BJ (cell line): ENCODE results near the gene EWSR1. TPM values are rescaled to one million over a fixed set of nuclear protein-coding genes. Genes with fewer than 3 reads are reported as not detected.

ENCODE experiments used
- CTCF ChIA-PET: fragments of 350-600 bp; formaldehyde crosslinking; extraction: SDS; loops from one replicate; lab custom pipeline; 2021; ENCODE audit warnings: antibody characterized with exemption, inconsistent platforms; lab: Yijun Ruan, JAX
- POLR2A ChIA-PET: fragments of 300-600 bp; sonication (Branson Sonifier 250); formaldehyde crosslinking; extraction: SDS; loops from one replicate; lab custom pipeline; 2021; ENCODE audit warnings: antibody characterized with exemption; lab: Charles Lee
- DNase-seq: peaks from one replicate; pipeline ENCODE4 v3.0.0-alpha.2; 2011; ENCODE audit warnings: low read depth
- H3K27me3 ChIP-seq: 2 replicates; pipeline ENCODE4 v1.6.0; 2011; ENCODE audit warnings: low read length; ENCODE audit not compliant: control insufficient read depth, insufficient read depth
- H3K36me3 ChIP-seq: 2 replicates; pipeline ENCODE4 v1.5.1; 2011; ENCODE audit warnings: low read length; ENCODE audit not compliant: control insufficient read depth, insufficient read depth
- H3K4me3 ChIP-seq: 2 replicates; pipeline ENCODE4 v1.5.1; 2011; ENCODE audit warnings: low read depth, mild to moderate bottlenecking, control low read depth, low read length
- polyA plus RNA-seq: library from polyadenylated mRNA; depleted of rRNA; stranded (reverse); fragments of >200 nt; gene quantifications from 2 replicates; pipeline ENCODE4 v1.2.3, GENCODE V29; 2011
- TF ChIP-seq, protein P1 (sequence below): IDR thresholded peaks from 2 replicates; pipeline ENCODE4 v1.5.1; 2011; ENCODE audit warnings: low read depth, mild to moderate bottlenecking, control low read depth, inconsistent platforms, low read length, moderate library complexity; ENCODE audit not compliant: insufficient read depth

Gene EWSR1
- polyA plus RNA-seq, 1 experiment: 206 TPM

GRCh38 chr22:29253561-29254285 lies 14.3 kb upstream of the EWSR1 start:
- DNase-seq: no peak
- ChIA-PET POLR2A (no interaction called here), CTCF (interaction anchor here (4.1 kb wide), 1 partner anchor 8 kb away, joined by 31 read pairs; no protein-coding TSS in a partner anchor)
- H3K4me3 ChIP-seq: no peak overlapping the region
- TF ChIP-seq, protein P1, sequence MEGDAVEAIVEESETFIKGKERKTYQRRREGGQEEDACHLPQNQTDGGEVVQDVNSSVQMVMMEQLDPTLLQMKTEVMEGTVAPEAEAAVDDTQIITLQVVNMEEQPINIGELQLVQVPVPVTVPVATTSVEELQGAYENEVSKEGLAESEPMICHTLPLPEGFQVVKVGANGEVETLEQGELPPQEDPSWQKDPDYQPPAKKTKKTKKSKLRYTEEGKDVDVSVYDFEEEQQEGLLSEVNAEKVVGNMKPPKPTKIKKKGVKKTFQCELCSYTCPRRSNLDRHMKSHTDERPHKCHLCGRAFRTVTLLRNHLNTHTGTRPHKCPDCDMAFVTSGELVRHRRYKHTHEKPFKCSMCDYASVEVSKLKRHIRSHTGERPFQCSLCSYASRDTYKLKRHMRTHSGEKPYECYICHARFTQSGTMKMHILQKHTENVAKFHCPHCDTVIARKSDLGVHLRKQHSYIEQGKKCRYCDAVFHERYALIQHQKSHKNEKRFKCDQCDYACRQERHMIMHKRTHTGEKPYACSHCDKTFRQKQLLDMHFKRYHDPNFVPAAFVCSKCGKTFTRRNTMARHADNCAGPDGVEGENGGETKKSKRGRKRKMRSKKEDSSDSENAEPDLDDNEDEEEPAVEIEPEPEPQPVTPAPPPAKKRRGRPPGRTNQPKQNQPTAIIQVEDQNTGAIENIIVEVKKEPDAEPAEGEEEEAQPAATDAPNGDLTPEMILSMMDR: no peak
- no peaks in the 10 kb centered on the region for H3K27me3 ChIP-seq
- no peaks in the 10 kb centered on the region for H3K36me3 ChIP-seq

- CTCF ChIA-PET: interaction anchor here (4.1 kb wide), 1 partner anchor 9 kb away, joined by 31 read pairs; no protein-coding TSS in a partner anchor
- TF ChIP-seq, protein P1: no peak
- no peaks in the 10 kb centered on the region for H3K27me3 ChIP-seq
- DNase-seq: no peak
- no peak overlapping the region for H3K4me3 ChIP-seq
- POLR2A ChIA-PET: no interaction called here
- no peaks in the 10 kb centered on the region for H3K36me3 ChIP-seq
Measured at GRCh38 chr22:29254286-29254660, 13.8 kb upstream of the EWSR1 start.

- H3K36me3 ChIP-seq: peaks cover 1% of the 10 kb centered on the region; the same call in 1 of the 2 replicates
- POLR2A ChIA-PET: no interaction called here
- H3K27me3 ChIP-seq: no peaks in the 10 kb centered on the region
- CTCF ChIA-PET: interaction anchor here (4.1 kb wide), 1 partner anchor 10 kb away, joined by 31 read pairs; no protein-coding TSS in a partner anchor
- H3K4me3 ChIP-seq: no peak overlapping the region
- TF ChIP-seq, protein P1: no peak
- DNase-seq: no peak
Measured at GRCh38 chr22:29255064-29255621, 12.9 kb upstream of the EWSR1 start.

DNA sequence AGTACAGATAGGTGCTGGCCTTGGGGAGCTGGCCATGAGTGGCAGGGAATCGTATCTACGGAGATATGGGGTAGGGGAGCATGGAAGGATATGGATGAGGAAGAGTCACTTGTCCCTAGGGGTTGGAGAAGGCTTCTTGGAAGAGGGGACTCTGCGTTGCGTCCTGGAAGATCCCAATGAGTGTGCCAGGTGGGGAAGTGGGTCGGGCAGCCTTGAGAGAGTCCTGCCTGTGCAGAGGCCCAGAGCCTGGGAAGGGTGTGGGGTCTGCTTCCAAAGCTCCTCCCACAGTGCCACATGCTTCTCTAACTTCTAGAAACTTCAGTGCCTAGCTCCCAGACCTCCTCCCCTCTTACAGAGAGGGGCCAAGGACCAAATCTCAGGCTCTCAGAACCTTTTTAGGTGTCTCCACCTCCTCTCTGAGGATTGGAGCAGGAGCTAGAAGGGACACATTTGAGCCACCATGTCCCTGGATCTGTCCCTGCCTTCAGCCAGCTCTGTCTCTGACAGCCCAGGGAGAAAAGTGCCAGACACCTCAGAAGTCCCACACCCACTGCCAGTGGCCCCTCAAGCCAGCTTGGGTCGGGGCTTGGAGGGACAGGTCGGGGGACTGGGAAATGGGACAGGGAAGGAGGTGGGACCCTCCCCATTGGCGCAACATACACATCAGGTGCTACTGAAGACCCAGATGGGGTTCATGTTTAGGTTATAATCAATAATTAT lies 11.3 kb upstream of the EWSR1 start:
- DNase-seq: no peak

More for the DNA sequence above, 11.3 kb upstream of the EWSR1 start:
- ChIA-PET POLR2A (interaction anchor here (0.6 kb wide), 1 partner anchor 39 kb away, joined by 3 read pairs; no protein-coding TSS in a partner anchor), CTCF (interaction anchor here (0.6 to 4.1 kb wide), 2 partner anchors 12 to 38 kb away, joined by 3 to 31 read pairs; no protein-coding TSS in a partner anchor)
- no peaks in the 10 kb centered on the region for H3K27me3 ChIP-seq
- H3K4me3 ChIP-seq: no peak overlapping the region
- TF ChIP-seq, protein P1: no peak
- peaks cover 6% of the 10 kb centered on the region for H3K36me3 ChIP-seq
